Measurements from ENCODE around the gene TEAD4.
A peak's percentile ranks its signal among the peaks of the same experiment; 100 is the strongest.

TEAD4 gene

DNA sequence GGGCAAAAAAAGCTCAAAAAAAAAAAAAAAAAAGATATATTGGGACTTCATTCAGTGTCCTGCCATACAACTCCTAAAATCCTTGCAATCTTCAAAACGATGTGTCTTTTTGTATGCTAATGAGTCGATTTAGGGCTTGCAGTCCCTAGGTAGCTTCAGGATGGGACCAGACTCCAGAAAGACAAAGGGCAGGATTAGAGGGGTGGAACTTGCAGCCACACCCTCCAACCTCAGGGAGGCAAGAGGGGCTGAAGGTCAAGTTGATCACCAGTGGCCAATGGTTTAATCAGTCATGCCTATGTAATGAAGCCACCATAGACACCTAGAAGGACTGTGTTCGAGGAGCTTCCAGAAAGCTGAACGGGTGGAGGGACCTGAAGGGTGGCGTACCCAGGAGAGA, 29.3 kb downstream of the TEAD4 start:
- Histone ChIP-seq H3K27me3 (ENCODE audit: insufficient read depth, poor library complexity, severe bottlenecking) (no peaks in the 10 kb centered on the region), H3K27ac (ENCODE audit: poor library complexity, severe bottlenecking) (no peak overlapping the region), H3K36me3 (ENCODE audit: low read depth) (peaks cover 11% of the 10 kb centered on the region; the same call in 1 of the 2 replicates), H3K4me1 (ENCODE audit: insufficient read depth, poor library complexity, severe bottlenecking) (peaks cover 7% of the 10 kb centered on the region), H3K9me3 (ENCODE audit: severe bottlenecking) (peaks cover 8% of the 10 kb centered on the region), H3K4me3 (ENCODE audit: severe bottlenecking) (no peak overlapping the region)
- DNase-seq (ENCODE audit: low spot score) (no peak), ATAC-seq (ENCODE audit: low read depth) (no peak)
- TF ChIP-seq, protein P1, sequence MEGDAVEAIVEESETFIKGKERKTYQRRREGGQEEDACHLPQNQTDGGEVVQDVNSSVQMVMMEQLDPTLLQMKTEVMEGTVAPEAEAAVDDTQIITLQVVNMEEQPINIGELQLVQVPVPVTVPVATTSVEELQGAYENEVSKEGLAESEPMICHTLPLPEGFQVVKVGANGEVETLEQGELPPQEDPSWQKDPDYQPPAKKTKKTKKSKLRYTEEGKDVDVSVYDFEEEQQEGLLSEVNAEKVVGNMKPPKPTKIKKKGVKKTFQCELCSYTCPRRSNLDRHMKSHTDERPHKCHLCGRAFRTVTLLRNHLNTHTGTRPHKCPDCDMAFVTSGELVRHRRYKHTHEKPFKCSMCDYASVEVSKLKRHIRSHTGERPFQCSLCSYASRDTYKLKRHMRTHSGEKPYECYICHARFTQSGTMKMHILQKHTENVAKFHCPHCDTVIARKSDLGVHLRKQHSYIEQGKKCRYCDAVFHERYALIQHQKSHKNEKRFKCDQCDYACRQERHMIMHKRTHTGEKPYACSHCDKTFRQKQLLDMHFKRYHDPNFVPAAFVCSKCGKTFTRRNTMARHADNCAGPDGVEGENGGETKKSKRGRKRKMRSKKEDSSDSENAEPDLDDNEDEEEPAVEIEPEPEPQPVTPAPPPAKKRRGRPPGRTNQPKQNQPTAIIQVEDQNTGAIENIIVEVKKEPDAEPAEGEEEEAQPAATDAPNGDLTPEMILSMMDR (IDR thresholded peaks at IDR 0.05; ENCODE audit: poor library complexity, severe bottlenecking) = no peak

DNA sequence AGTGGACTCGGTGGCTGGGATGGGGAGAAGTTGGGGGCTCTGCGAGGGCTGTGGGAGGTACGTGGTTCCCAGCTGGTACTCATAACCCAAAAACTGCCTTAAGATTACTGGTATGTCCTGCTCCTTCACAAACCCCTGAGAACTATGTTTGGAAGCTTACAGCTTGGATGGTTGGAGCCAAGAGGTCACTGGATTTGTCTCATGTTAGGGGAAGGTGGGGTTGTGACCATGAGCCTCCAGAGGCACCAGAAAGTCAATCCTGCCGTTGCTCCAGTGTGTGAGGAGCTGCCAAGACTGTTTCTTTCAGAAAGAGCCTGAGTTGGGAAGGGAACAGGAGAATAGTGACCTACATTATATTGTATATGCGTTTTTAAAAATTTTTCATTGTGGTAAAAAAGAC, 33.5 kb downstream of the TEAD4 start:
- Histone ChIP-seq H3K36me3 (ENCODE audit: low read depth) (peaks cover 20% of the 10 kb centered on the region), H3K27ac (ENCODE audit: poor library complexity, severe bottlenecking) (no peak overlapping the region), H3K9me3 (ENCODE audit: severe bottlenecking) (peaks cover 8% of the 10 kb centered on the region), H3K4me1 (ENCODE audit: insufficient read depth, poor library complexity, severe bottlenecking) (peaks cover 7% of the 10 kb centered on the region), H3K4me3 (ENCODE audit: severe bottlenecking) (no peak overlapping the region), H3K27me3 (ENCODE audit: insufficient read depth, poor library complexity, severe bottlenecking) (no peaks in the 10 kb centered on the region)
- DNase-seq (ENCODE audit: low spot score) (no peak), ATAC-seq (ENCODE audit: low read depth) (no peak)
- TF ChIP-seq, protein P1 (IDR thresholded peaks at IDR 0.05; ENCODE audit: poor library complexity, severe bottlenecking) = no peak

DNA sequence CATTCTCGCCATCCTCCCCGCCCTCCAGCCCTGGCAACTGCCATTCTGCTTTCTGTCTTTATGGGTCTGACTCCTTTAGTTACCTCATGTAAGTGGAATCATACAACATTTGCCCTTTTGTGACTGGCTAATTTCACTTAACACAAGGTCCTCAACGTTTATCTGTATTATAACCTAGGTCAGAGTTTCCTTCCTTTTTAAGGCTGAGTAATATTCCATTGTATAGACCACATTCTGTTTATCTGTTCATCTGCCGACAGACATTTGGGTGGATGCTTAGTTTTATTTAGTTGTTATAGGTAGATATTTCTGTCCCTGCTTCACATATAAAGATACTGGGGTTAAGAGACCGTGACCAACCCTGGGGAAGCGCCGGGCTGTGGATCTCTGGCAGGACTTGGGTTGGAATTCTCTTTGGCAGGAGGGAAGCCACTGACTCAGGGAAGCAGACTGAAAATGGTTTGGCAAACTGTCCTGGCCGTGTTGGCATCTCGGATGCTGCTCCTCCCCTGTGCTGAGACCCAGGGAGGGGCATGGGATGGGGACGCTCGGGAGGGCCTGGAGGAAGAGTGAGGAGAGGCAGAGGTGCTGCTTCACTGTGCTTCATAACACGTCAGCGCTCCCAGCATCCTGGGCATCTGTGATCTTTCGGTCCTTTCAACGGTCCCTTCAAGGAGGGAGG, 38.9 kb downstream of the TEAD4 start:
- TF ChIP-seq, protein P1 (IDR thresholded peaks at IDR 0.05; ENCODE audit: poor library complexity, severe bottlenecking) = no peak
- Histone ChIP-seq H3K9me3 (ENCODE audit: severe bottlenecking) (no peaks in the 10 kb centered on the region), H3K4me1 (ENCODE audit: insufficient read depth, poor library complexity, severe bottlenecking) (no peaks in the 10 kb centered on the region), H3K4me3 (ENCODE audit: severe bottlenecking) (no peak overlapping the region), H3K36me3 (ENCODE audit: low read depth) (peaks cover 23% of the 10 kb centered on the region), H3K27me3 (ENCODE audit: insufficient read depth, poor library complexity, severe bottlenecking) (no peaks in the 10 kb centered on the region), H3K27ac (ENCODE audit: poor library complexity, severe bottlenecking) (no peak overlapping the region)
- ATAC-seq (ENCODE audit: low read depth) (no peak), DNase-seq (ENCODE audit: low spot score) (no peak)

GRCh38 chr12:2998789-2999264, 39.6 kb downstream of the TEAD4 start:
- TF ChIP-seq, protein P1 (IDR thresholded peaks at IDR 0.05; ENCODE audit: poor library complexity, severe bottlenecking) = no peak
- Histone ChIP-seq H3K4me3 (ENCODE audit: severe bottlenecking) (no peak overlapping the region), H3K36me3 (ENCODE audit: low read depth) (peaks cover 23% of the 10 kb centered on the region), H3K4me1 (ENCODE audit: insufficient read depth, poor library complexity, severe bottlenecking) (no peaks in the 10 kb centered on the region), H3K27me3 (ENCODE audit: insufficient read depth, poor library complexity, severe bottlenecking) (no peaks in the 10 kb centered on the region), H3K9me3 (ENCODE audit: severe bottlenecking) (no peaks in the 10 kb centered on the region), H3K27ac (ENCODE audit: poor library complexity, severe bottlenecking) (no peak overlapping the region)
- peak; percentile 53; the same call in 1 of the 3 replicates for ATAC-seq (ENCODE audit: low read depth)
- DNase-seq (ENCODE audit: low spot score) = peak; percentile 73

GRCh38 chr12:2999265-2999841, 40.2 kb downstream of the TEAD4 start:
- Histone ChIP-seq H3K36me3 (ENCODE audit: low read depth) (peaks cover 23% of the 10 kb centered on the region), H3K4me3 (ENCODE audit: severe bottlenecking) (no peak overlapping the region), H3K9me3 (ENCODE audit: severe bottlenecking) (no peaks in the 10 kb centered on the region), H3K27me3 (ENCODE audit: insufficient read depth, poor library complexity, severe bottlenecking) (no peaks in the 10 kb centered on the region), H3K4me1 (ENCODE audit: insufficient read depth, poor library complexity, severe bottlenecking) (no peaks in the 10 kb centered on the region), H3K27ac (ENCODE audit: poor library complexity, severe bottlenecking) (no peak overlapping the region)
- ATAC-seq (ENCODE audit: low read depth) = no peak
- DNase-seq (ENCODE audit: low spot score) = peak; percentile 69
- TF ChIP-seq, protein P1 (IDR thresholded peaks at IDR 0.05; ENCODE audit: poor library complexity, severe bottlenecking) = no peak

All from RWPE2 (cell line).